ENCODE measurements around the gene HTRA3. TPM values are rescaled to one million over a fixed set of nuclear protein-coding genes. Genes with fewer than 3 reads are reported as not detected.

Gene HTRA3
- polyA plus RNA-seq, 1 experiment: 16.3 TPM

- no peak overlapping the region for H3K27ac ChIP-seq (ENCODE audit: low read depth, low read length)
- no peak for TF ChIP-seq CTCF (IDR thresholded peaks at IDR 0.05; ENCODE audit: low read depth, low read length)
- H3K27me3 ChIP-seq (ENCODE audit: control insufficient read depth, insufficient read depth, low read length): peaks cover 10% of the 10 kb centered on the region
- ChIA-PET POLR2A (no interaction called here), CTCF (no interaction called here)
- H3K4me3 ChIP-seq (ENCODE audit: low read depth, low read length): no peak overlapping the region
- no peaks in the 10 kb centered on the region; the same call in 1 of the 2 replicates for H3K9me3 ChIP-seq (ENCODE audit: control insufficient read depth, insufficient read depth, low read length)
- DNase-seq (ENCODE audit: low read depth, low spot score): no peak
These were observed 81.4 kb downstream of the HTRA3 start for GRCh38 chr4:8350841-8351461.

GRCh38 chr4:8351931-8352367 is 82.4 kb downstream of the HTRA3 start:
- Histone ChIP-seq H3K27ac (ENCODE audit: low read depth, low read length) (no peak overlapping the region), H3K4me3 (ENCODE audit: low read depth, low read length) (no peak overlapping the region), H3K27me3 (ENCODE audit: control insufficient read depth, insufficient read depth, low read length) (peaks cover 13% of the 10 kb centered on the region), H3K9me3 (ENCODE audit: control insufficient read depth, insufficient read depth, low read length) (no peaks in the 10 kb centered on the region; the same call in 1 of the 2 replicates)
- ChIA-PET CTCF (interaction anchor here (0.9 to 1.2 kb wide), 2 partner anchors 51 to 175 kb away, joined by 3 read pairs; no protein-coding TSS in a partner anchor), POLR2A (no interaction called here)
- DNase-seq (ENCODE audit: low read depth, low spot score): peak; percentile 20
- TF ChIP-seq CTCF (IDR thresholded peaks at IDR 0.05; ENCODE audit: low read depth, low read length): no peak

- Histone ChIP-seq H3K4me3 (ENCODE audit: low read depth, low read length) (no peak overlapping the region), H3K27me3 (ENCODE audit: control insufficient read depth, insufficient read depth, low read length) (peaks cover 8% of the 10 kb centered on the region), H3K9me3 (ENCODE audit: control insufficient read depth, insufficient read depth, low read length) (no peaks in the 10 kb centered on the region; the same call in 1 of the 2 replicates), H3K27ac (ENCODE audit: low read depth, low read length) (no peak overlapping the region)
- no peak for TF ChIP-seq CTCF (IDR thresholded peaks at IDR 0.05; ENCODE audit: low read depth, low read length)
- ChIA-PET POLR2A (no interaction called here), CTCF (interaction anchor here (0.9 to 1.2 kb wide), 2 partner anchors 50 to 176 kb away, joined by 3 read pairs; no protein-coding TSS in a partner anchor)
- no peak for DNase-seq (ENCODE audit: low read depth, low spot score)
These were observed 83.0 kb downstream of the HTRA3 start for GRCh38 chr4:8352368-8353157.

GRCh38 chr4:8353158-8353669 is 83.7 kb downstream of the HTRA3 start:
- no peak overlapping the region for H3K4me3 ChIP-seq (ENCODE audit: low read depth, low read length)
- TF ChIP-seq CTCF (IDR thresholded peaks at IDR 0.05; ENCODE audit: low read depth, low read length): no peak
- no peak for DNase-seq (ENCODE audit: low read depth, low spot score)
- no peaks in the 10 kb centered on the region; the same call in 1 of the 2 replicates for H3K9me3 ChIP-seq (ENCODE audit: control insufficient read depth, insufficient read depth, low read length)
- ChIA-PET CTCF (no interaction called here), POLR2A (no interaction called here)
- H3K27ac ChIP-seq (ENCODE audit: low read depth, low read length): no peak overlapping the region
- peaks cover 9% of the 10 kb centered on the region for H3K27me3 ChIP-seq (ENCODE audit: control insufficient read depth, insufficient read depth, low read length)
